GM10847 (cell line): Measurements from ENCODE around the gene DPF3.

Source experiments
- POLR2A ChIP-seq: IDR thresholded peaks from 2 replicates; pipeline ENCODE4 v1.6.1; 2011; ENCODE audit not compliant: insufficient read length; ENCODE audit errors: extremely low read depth

Gene DPF3

GRCh38 chr14:72909163-72909562 lies 15.3 kb upstream of the DPF3 start:
- no peak for TF ChIP-seq POLR2A

- TF ChIP-seq POLR2A: no peak
Measured at GRCh38 chr14:72907886-72908285, 14.0 kb upstream of the DPF3 start.

GRCh38 chr14:72906879-72907278 lies 13.0 kb upstream of the DPF3 start:
- TF ChIP-seq POLR2A: no peak

- TF ChIP-seq POLR2A: no peak
Measured at GRCh38 chr14:72906316-72906715, 12.4 kb upstream of the DPF3 start.

GRCh38 chr14:72904840-72905561 lies 11.1 kb upstream of the DPF3 start:
- no peak for TF ChIP-seq POLR2A

GRCh38 chr14:72904218-72904617 lies 10.3 kb upstream of the DPF3 start:
- no peak for TF ChIP-seq POLR2A

DNA sequence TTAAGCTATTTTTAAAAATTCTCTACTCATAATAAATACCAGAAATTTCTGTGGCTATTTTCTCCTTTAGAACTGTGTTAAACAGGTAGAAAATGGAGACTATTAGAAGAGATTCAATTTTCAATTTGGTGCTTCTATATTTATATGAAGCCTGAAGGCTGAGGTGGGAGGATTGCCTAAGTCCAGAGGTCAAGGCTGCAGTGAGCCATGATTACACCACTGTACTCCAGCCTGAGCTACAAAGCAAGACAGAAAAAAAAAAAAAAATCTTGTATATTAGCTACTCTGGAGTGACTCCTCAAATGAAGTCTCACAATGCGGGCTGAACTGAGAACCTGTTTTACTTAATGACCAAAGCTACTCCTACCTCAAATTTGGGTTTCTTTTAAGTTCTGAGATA lies 9.8 kb upstream of the DPF3 start:
- no peak for TF ChIP-seq POLR2A

DNA sequence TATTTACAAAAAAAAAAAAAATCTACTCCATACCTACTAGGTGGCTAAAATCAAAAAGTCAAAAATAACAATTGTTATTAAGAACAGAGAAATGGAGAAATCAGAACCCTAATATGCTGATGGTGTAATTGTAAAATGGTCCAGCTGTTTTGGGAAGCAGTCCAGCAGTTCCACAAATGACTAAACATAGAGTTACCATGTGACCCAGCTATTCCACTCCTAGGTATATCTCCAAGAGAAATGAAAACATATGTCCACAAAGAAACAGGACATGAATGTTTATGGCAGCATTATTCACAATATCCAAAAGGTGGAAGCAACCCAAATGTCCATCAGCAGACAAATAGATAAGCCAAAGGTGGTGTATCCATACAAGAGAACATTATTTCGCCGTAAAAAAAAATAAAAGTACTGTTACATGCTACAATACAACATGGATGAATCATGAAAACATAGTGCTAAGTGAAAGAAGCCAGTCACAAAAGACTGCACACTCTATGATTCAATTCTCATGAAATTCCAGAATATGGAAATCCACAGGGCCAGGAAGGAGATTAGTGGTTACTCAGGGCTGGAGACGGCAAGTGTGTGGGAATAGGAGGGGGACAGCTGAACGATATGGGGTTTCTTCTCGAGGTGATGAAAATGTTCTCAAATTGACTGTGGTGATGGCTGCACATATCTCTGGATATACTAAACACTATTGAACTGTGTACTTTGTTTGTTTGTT lies 9.1 kb upstream of the DPF3 start:
- TF ChIP-seq POLR2A: no peak

GRCh38 chr14:72901361-72901760 lies 7.5 kb upstream of the DPF3 start:
- TF ChIP-seq POLR2A: no peak

DNA sequence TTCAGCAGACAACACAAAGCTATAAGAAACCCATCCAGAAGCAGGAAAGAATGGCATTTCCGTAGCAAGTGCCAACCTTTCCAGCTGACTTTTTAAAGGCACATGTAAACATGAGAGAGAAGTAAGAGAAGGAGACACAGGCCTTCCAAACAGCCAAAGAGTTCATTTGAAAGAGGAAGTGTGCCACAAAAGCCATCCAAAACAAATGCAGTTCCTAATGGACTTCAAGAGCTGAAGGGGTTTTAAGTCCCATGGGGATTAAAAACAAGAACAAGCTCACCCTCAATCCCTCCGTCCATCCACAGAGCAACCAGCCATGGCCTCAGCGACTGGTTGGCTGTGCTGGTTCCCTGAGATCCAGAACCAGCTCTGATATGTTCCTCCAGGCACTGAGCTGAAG lies 4.5 kb upstream of the DPF3 start:
- no peak for TF ChIP-seq POLR2A

- TF ChIP-seq POLR2A: no peak
Measured at GRCh38 chr14:72894623-72895378, 900 bp upstream of the DPF3 start.

GRCh38 chr14:72894323-72894622 lies 372 bp upstream of the DPF3 start:
- TF ChIP-seq POLR2A: no peak

GRCh38 chr14:72892879-72893635 lies 844 bp downstream of the DPF3 start:
- TF ChIP-seq POLR2A: no peak

- no peak for TF ChIP-seq POLR2A
Measured at GRCh38 chr14:72892103-72892878, 1.6 kb downstream of the DPF3 start.

GRCh38 chr14:72891666-72892102 lies 2.2 kb downstream of the DPF3 start:
- no peak for TF ChIP-seq POLR2A

DNA sequence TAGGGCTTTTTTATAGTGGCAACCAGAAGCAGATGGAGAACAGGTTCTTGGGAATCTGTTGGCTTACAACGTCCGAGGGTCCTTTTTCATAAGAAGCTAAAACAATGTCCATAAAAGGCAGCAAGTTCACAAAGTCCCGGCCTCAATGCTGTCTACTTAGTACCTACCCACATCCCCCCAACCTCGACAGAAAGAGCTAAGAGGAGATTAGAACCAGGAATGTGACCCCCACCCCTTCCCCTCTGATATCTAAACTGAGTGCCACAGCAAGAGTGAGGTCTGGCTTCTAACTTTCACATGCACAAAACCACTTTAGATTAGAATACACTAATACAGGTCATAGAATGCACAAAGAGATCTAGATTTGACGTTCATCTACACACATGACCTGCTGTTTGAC lies 4.5 kb downstream of the DPF3 start:
- TF ChIP-seq POLR2A: no peak
